ENCODE measurements around the gene UTS2R.

DNA sequence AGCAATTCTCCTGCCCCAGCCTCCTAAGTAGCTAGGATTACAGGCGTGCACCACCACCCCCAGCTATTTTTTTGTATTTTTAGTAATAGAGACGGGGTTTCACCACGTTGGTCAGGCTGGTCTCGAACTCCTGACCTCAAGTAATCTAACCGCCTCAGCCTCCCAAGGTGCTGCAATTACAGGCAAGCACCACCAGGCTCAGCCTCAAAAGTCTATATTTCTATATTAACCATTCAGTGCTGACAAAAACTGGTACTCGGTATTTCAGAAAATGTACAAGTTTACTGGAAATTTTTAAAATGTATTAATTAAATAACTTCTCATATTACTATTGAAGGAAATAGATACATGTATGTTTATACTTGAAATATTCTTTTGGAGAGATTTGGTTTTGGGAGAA, 45.2 kb downstream of the UTS2R start:
- TF ChIP-seq SUZ12 (IDR thresholded peaks at IDR 0.05; ENCODE audit: extremely low read depth, insufficient read depth, insufficient read length) (no peak), YY1 (IDR thresholded peaks at IDR 0.05; ENCODE audit: insufficient read depth, insufficient read length) (no peak)

All from NT2/D1 (cell line).